MM.1S (cell line): ENCODE results near the gene CNBD2.

Experiments used
- CTCF ChIP-seq: fragments of 300-600 bp; sonication (generic); IDR thresholded peaks from 2 replicates; pipeline ENCODE4 v1.5.1; 2016; ENCODE audit warnings: antibody characterized with exemption, low read length, mixed read lengths
- EZH2 ChIP-seq: fragments of 300-600 bp; sonication (generic); optimal IDR thresholded peaks from 2 replicates; pipeline ENCODE3; 2017; ENCODE audit warnings: low read depth, mild to moderate bottlenecking, antibody characterized with exemption, low read length, mixed read lengths

GRCh38 chr20:35954200-35954906 is 14.0 kb upstream of the CNBD2 start, which contains the start of gene SCAND1:
- TF ChIP-seq CTCF: peak; percentile 99
- no peak for TF ChIP-seq EZH2
